HG02623 (cell line): ENCODE results near the gene CASP5.

Source experiments
- ATAC-seq: cut with Tn5 transposase; IDR thresholded peaks from one replicate; pipeline ENCODE4 v1.9.1; 2021; ENCODE audit warnings: moderate library complexity; ENCODE audit not compliant: unreplicated experiment

CASP5 gene

DNA sequence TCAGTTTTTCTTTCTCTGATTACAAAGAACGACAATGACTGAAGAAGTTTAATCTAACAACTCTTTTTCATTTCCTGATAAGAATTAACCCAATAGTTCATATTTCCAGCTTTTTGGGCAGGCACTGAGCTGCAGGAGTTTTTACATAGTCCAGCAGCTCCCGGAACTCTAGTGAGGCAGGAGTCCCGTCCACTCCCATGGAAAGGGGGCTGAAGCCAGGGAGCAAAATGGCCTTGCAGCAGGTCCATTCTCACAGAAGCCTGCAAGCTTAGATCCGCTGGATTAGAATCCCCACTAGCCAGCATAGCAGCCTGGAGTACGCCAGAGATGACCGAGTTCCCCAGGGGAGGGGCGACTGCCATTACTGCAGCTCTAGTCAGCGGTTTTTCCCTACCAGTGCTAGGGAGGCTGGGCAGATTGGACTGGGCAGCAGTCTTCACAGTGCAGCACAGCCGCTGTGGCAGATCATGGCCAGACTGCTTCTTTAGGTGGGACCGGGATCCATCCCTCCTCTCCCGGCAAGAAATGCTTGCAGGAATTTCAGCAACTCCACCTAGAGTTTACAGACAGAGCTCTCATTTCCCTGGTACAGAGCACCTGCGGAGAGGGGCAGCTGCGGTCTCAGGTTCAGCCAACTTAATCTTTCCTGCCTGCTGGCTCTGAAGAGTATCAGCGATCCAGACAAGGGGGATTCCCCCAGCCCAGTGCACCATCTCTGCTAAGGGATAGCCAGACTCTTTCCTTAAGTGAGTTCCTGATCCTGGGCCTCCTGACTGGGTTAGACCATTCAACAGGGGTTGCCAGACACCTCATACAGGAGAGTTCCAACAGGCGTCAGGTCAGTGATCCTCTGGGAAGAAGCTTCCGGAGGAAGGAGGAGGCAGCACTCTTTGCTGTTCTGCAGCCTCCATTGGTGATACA is 53.9 kb downstream of the CASP5 start:
- ATAC-seq: no peak

DNA sequence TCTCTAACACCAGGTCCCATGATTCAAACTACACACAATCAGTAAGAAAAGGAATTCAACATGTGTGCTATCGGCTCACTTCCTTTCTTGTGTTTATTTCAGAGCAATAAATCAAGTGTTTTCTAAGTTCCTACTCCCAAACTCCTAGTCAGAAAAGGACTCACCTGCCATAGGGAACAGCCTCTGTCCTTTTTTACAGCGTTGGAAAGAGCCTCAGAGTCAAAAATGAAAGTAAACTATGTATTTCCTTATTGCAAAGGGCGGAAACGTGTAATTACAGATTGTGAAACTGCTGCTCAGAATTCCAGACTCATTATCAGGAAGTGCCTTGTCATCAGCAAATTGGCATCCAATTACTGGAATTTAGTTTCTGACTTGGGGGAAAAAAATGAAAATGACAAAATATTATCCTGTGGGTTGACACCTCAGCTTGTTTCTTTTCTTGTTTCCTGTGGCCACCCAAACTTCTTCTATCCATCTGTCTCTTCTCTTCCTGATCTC is 54.6 kb downstream of the CASP5 start, which contains the start of gene CASP4:
Gene CASP4, minus strand, starts transcription at position 220 of the 501 bp plus-strand sequence. Its CDS starts 49 bp downstream, at position 171.
- ATAC-seq: peak; percentile 90

DNA sequence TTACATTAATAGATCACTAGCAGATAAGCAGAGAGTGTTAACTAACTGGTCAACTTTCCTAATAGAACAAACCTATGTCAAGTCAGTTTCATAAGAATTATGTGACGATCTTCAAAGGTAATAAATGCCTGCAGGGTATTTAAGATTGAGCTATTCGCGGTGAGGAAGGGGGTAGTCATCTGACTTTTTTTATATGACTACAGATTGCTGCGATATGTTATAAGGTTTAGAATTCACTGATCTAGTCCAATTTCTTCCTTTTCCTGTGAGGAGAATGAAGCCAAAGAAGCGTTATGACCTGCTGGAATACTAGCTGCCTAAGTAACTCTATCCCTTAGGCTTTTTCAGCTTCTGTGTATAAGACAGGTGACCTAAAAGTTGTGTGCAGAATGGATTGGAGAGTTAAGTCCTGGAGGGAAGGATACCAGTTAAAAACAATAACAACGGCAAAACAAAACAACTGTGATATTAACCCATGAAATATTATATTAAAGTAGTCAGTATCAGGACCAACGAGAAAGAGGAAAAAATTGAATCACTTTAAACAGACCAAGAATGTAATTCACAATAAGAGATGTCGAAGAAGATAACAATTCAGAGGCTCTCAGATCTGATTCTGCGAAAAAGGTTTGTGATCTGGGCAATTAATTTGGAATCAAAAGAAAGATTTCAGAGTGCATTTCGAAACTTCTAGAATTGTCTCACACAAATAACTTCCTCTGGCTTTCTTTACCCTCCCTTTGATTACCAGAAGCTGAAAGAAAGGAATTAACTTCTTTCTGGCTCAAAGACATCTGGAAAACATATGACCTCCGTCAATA is 55.2 kb downstream of the CASP5 start:
- peak; percentile 30 for ATAC-seq

DNA sequence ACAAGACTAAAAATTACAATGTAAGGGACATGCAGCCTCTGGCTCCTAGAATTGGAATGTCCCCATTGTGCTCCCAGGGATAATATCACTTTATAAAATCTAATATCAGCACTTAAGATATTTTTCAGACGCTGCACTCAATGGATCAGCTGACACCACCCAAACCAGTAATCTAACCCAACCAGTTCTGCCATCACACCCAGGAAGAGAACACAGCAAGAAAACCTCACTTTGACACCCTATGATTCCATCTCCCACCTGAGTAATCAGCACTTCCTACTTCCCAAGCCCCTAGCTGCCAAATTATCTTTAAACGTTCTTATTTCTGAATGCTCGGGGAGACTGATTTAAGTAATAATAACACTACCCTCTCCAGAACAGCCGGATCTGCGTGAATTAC is 57.2 kb downstream of the CASP5 start:
- no peak for ATAC-seq

DNA sequence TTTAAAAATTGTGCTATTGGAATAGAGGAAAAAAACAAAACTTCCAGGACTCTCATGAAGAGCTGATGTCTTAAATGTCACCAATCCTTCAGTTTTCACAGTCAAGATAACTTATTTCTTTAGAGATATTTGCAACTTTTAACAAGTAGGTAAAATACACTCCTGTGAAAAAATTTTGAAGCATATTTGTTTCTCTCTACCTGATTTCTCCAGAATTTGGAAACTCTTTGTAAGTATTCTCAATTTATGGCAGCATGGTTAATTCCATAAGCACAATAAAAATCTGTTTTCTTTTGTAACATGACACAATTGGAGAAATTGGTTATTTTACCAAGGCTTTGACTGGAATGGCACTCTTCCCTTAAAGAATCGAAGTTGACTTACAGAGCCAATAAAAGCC is 58.7 kb downstream of the CASP5 start:
- no peak for ATAC-seq

DNA sequence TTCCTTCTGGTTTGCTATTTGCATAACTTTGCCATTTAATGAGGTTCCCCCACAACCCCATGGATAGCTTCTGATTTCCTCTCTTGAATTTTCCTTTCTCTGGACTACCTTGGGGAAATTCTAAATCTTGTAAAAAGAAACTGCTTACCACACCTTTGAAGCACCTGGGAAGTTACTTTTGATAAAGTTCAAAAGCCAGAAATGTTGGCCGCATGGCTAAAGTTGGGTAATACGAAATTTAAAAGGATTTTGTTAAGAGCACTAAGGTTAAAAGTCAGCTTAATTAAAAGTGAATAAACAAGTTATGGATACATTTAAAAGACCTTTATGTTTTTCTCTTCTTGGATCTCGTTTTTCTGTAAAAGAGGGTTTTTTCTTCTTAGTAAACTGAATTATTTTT is 60.1 kb downstream of the CASP5 start:
- no peak for ATAC-seq

DNA sequence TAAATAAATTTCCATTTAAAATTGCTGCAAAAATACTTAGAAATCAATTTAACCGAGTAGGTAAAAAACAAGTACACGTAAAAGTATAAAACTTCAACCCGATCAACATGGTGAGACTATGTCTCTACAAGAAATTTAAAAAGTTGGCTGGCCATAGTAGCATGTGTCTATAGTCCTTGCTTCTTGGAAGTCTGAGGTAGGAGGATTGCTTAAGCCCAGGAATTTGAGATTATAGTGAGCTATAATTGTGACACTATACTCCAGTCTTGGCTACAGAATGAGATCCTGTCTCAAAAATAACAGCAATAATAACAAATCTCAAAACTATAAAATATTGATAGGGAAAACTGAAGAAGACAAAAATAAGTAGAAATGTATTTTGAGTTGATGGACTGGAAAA is 65.7 kb downstream of the CASP5 start:
- no peak for ATAC-seq

DNA sequence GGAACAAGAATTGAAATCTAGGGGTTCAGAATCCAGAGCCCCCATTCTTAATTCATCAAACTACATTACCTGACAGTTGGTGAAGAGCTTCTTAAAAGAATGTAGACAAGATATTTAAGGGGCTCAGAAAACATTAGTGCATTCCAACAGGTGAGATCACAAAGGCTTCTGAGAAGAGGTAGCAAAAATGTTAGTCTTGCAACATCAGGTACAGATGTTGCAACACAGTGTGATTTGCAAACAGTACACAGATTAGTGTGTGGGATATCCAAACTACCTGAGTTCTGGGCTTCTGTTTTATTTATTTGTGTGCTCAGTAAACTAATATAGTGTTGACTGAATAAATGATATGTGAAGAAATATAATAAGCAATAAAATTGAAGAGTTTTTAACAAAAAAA is 66.4 kb downstream of the CASP5 start:
- ATAC-seq: no peak

DNA sequence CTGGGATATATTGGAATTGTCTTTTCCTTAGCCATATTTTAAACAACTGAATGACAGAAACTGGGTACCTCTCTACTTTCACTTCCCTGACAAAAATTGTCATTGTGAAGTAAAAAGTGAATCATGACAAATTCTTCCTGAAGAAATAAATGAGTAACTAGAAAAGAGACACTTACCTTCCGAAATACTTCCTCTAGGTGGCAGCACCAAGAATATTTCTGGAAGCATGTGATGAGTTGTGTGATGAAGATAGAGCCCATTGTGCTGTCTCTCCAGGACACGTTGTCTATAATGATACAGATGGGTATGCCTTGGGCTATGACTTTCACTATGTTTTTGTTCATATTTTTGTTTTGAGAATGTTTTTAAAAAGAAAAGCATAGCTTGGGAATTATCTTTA is 76.1 kb downstream of the CASP5 start:
- peak; percentile 90 for ATAC-seq
